Liver (tissue), 9 donors: ENCODE results near the gene EXTL1. TPM values are rescaled to one million over a fixed set of nuclear protein-coding genes. Genes with fewer than 3 reads are reported as not detected.

ENCODE experiments used
- DNase-seq: peaks from one replicate; pipeline ENCODE4 v3.0.0-alpha.2; 2017; ENCODE audit warnings: low spot score
- H3K27ac ChIP-seq, 2 donors: one replicate each; pipeline ENCODE4 v1.7.0; 2013; ENCODE audit warnings: inconsistent platforms in 2 of 2, low read length in 2 of 2, control low read depth in 1 of 2, low read depth in 1 of 2, mild to moderate bottlenecking in 1 of 2
- H3K27me3 ChIP-seq, 4 donors: one replicate each; pipeline versions ENCODE4 v1.6.1 to v1.7.0; 2013; ENCODE audit warnings: low read length in 3 of 4, inconsistent platforms in 1 of 4, mild to moderate bottlenecking in 1 of 4, moderate library complexity in 1 of 4; ENCODE audit not compliant: control insufficient read depth in 4 of 4, insufficient read depth in 4 of 4
- H3K36me3 ChIP-seq, 4 donors: one replicate each; pipeline versions ENCODE4 v1.6.1 to v1.7.0; 2013; ENCODE audit warnings: low read length in 3 of 4, mild to moderate bottlenecking in 3 of 4, low read depth in 1 of 4, moderate library complexity in 1 of 4; ENCODE audit not compliant: control insufficient read depth in 4 of 4, insufficient read depth in 3 of 4
- H3K4me1 ChIP-seq, 4 donors: one replicate each; pipeline versions ENCODE4 v1.6.1 to v1.7.0; 2013; ENCODE audit warnings: low read length in 3 of 4, mild to moderate bottlenecking in 3 of 4, moderate library complexity in 1 of 4; ENCODE audit not compliant: control insufficient read depth in 4 of 4, insufficient read depth in 4 of 4
- H3K4me3 ChIP-seq, 3 donors: one replicate each; pipeline versions ENCODE4 v1.6.1 to v1.7.0; 2013; ENCODE audit warnings: low read length in 3 of 3, control low read depth in 1 of 3, low read depth in 1 of 3, mild to moderate bottlenecking in 1 of 3
- H3K9ac ChIP-seq, 2 donors: one replicate each; pipeline ENCODE4 v1.7.0; 2013; ENCODE audit warnings: low read length in 2 of 2, mild to moderate bottlenecking in 2 of 2, moderate library complexity in 2 of 2, control low read depth in 1 of 2, low read depth in 1 of 2
- H3K9me3 ChIP-seq, 4 donors: one replicate each; pipeline versions ENCODE4 v1.6.1 to v1.7.0; 2013; ENCODE audit warnings: low read length in 3 of 4; ENCODE audit not compliant: control insufficient read depth in 4 of 4
- EGR1 ChIP-seq, 2 donors: IDR thresholded peaks; 2 replicates each; pipeline ENCODE4 v1.6.1; 2016 to 2018; ENCODE audit warnings: antibody characterized with exemption in 2 of 2, low read depth in 2 of 2
- FOXA1 ChIP-seq: IDR thresholded peaks from 2 replicates; pipeline ENCODE4 v1.6.1; 2016; ENCODE audit warnings: antibody characterized with exemption
- FOXA2 ChIP-seq: IDR thresholded peaks from 2 replicates; pipeline ENCODE4 v1.6.1; 2016; ENCODE audit warnings: antibody characterized with exemption
- GABPA ChIP-seq, 2 donors: IDR thresholded peaks in 1 of 2; conservative IDR thresholded peaks in 1 of 2; 2 replicates each; pipeline ENCODE4 v1.6.1; 2016; ENCODE audit warnings: antibody characterized with exemption in 2 of 2, mild to moderate bottlenecking in 1 of 2, moderate library complexity in 1 of 2
- HNF4A ChIP-seq, 2 donors: conservative IDR thresholded peaks; 2 replicates each; pipeline ENCODE4 v1.6.1; 2016; ENCODE audit warnings: antibody characterized with exemption in 2 of 2, mild to moderate bottlenecking in 2 of 2
- HNF4G ChIP-seq: IDR thresholded peaks from 2 replicates; pipeline ENCODE4 v1.6.1; 2016; ENCODE audit warnings: antibody characterized with exemption
- JUND ChIP-seq, 2 donors: IDR thresholded peaks; 2 replicates each; pipeline ENCODE4 v1.6.1; 2016; ENCODE audit warnings: antibody characterized with exemption in 2 of 2
- NR2F2 ChIP-seq: IDR thresholded peaks from 2 replicates; pipeline ENCODE4 v1.6.1; 2016; ENCODE audit warnings: antibody characterized with exemption
- RAD21 ChIP-seq, 2 donors: IDR thresholded peaks; 2 replicates each; pipeline ENCODE4 v1.6.1; 2016; ENCODE audit warnings: antibody characterized with exemption in 2 of 2, mild to moderate bottlenecking in 2 of 2
- RXRA ChIP-seq, 2 donors: IDR thresholded peaks; 2 replicates each; pipeline ENCODE4 v1.6.1; 2017 to 2018; ENCODE audit warnings: antibody characterized with exemption in 2 of 2, mild to moderate bottlenecking in 1 of 2
- SP1 ChIP-seq: IDR thresholded peaks from 2 replicates; pipeline ENCODE4 v1.6.1; 2018; ENCODE audit warnings: antibody characterized with exemption, mild to moderate bottlenecking
- TAF1 ChIP-seq: conservative IDR thresholded peaks from 2 replicates; pipeline ENCODE4 v1.6.1; 2016; ENCODE audit warnings: antibody characterized with exemption, mild to moderate bottlenecking
- YY1 ChIP-seq: IDR thresholded peaks from 2 replicates; pipeline ENCODE4 v1.6.1; 2016; ENCODE audit warnings: antibody characterized with exemption, mild to moderate bottlenecking
- WGBS: extraction: QIAGEN DNeasy Blood & Tissue Kit; methylation state at CpG from one replicate; pipeline ENCODE4 v1.1.7; 2013; 5-methylcytosine and 5-hydroxymethylcytosine counted together
- polyA plus RNA-seq, 2 donors: library from polyadenylated mRNA; stranded (reverse) in 1 of 2; unstranded in 1 of 2; fragments of 200-250 nt in 1 of 2; fragments of >200 nt in 1 of 2; fragmentation: Nextera tagmentation in 1 of 2; extraction: Ambion mirVana in 1 of 2; gene quantifications; one replicate each; pipeline versions ENCODE4 v1.2.1 to v1.2.3, GENCODE V29; 2013 to 2015
- total RNA-seq, 2 donors: library from RNA; depleted of rRNA; stranded (reverse); fragments of >200 nt; gene quantifications; one replicate each; pipeline ENCODE4 v1.2.3, GENCODE V29; 2014
- TF ChIP-seq, protein P1 (sequence below): IDR thresholded peaks from 2 replicates; pipeline ENCODE4 v1.6.1; 2016; ENCODE audit warnings: antibody characterized with exemption, mild to moderate bottlenecking
- TF ChIP-seq, protein P2 (sequence below): IDR thresholded peaks from 2 replicates; pipeline ENCODE4 v1.6.1; 2016; ENCODE audit warnings: antibody characterized with exemption
- TF ChIP-seq, protein P3 (sequence below): fragments of 150-350 bp; IDR thresholded peaks from 2 replicates; pipeline ENCODE4 v1.5.1; 2017; ENCODE audit warnings: improper control_type of control experiment, low read depth, low read length; ENCODE audit not compliant: missing input control
- TF ChIP-seq, protein P4 (sequence below): IDR thresholded peaks from 2 replicates; pipeline ENCODE4 v1.6.1; 2016; ENCODE audit warnings: antibody characterized with exemption
- TF ChIP-seq, protein P5 (sequence below): IDR thresholded peaks from 2 replicates; pipeline ENCODE4 v1.6.1; 2016; ENCODE audit warnings: antibody characterized with exemption
- donor health status: healthy.
- donor health status: healthy.
- donor health status: healthy.
- donor health status: healthy.
- donor health status: healthy.

EXTL1 gene
- total and polyA plus RNA-seq, 4 donors: under 0.01 TPM; not detected in 3

DNA sequence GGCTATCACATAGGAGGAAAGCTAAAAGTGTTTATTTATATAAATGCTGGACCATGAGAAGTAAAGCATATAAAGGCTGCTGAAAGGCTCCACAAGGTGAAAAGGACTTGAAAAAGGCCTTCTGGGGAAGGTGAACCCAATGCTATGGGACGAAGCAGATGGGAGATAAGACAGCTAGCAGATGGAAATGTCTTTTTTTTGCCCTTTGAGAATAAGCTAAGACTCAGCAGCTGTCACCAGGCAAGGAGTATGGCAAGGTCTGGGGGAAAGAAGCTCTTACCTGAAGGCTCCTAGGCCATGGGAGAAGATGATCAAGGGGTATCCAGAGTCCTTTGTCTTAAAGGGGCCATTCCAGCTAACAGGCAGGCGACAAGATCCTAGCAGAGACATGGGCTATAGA, 33.6 kb upstream of the EXTL1 start:
- peaks cover 0 to 42% (median 16%) of the 10 kb centered on the region in 4 donors for H3K36me3 ChIP-seq
- H3K4me3 ChIP-seq: no peak overlapping the region
- H3K9me3 ChIP-seq: no peaks in the 10 kb centered on the region
- no peak overlapping the region for H3K27ac ChIP-seq
- DNase-seq: no peak
- H3K4me1 ChIP-seq: peaks cover 0 to 2% (median 0%) of the 10 kb centered on the region in 4 donors
- WGBS: 96% methylated on average over 2 of the region's 2 CpGs
- no peak overlapping the region for H3K9ac ChIP-seq
- TF ChIP-seq RAD21 (IDR thresholded peaks at IDR 0.05): no peak
- TF ChIP-seq, protein P1, sequence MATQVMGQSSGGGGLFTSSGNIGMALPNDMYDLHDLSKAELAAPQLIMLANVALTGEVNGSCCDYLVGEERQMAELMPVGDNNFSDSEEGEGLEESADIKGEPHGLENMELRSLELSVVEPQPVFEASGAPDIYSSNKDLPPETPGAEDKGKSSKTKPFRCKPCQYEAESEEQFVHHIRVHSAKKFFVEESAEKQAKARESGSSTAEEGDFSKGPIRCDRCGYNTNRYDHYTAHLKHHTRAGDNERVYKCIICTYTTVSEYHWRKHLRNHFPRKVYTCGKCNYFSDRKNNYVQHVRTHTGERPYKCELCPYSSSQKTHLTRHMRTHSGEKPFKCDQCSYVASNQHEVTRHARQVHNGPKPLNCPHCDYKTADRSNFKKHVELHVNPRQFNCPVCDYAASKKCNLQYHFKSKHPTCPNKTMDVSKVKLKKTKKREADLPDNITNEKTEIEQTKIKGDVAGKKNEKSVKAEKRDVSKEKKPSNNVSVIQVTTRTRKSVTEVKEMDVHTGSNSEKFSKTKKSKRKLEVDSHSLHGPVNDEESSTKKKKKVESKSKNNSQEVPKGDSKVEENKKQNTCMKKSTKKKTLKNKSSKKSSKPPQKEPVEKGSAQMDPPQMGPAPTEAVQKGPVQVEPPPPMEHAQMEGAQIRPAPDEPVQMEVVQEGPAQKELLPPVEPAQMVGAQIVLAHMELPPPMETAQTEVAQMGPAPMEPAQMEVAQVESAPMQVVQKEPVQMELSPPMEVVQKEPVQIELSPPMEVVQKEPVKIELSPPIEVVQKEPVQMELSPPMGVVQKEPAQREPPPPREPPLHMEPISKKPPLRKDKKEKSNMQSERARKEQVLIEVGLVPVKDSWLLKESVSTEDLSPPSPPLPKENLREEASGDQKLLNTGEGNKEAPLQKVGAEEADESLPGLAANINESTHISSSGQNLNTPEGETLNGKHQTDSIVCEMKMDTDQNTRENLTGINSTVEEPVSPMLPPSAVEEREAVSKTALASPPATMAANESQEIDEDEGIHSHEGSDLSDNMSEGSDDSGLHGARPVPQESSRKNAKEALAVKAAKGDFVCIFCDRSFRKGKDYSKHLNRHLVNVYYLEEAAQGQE: no peak
- TF ChIP-seq HNF4G: no peak
- TF ChIP-seq, protein P2, sequence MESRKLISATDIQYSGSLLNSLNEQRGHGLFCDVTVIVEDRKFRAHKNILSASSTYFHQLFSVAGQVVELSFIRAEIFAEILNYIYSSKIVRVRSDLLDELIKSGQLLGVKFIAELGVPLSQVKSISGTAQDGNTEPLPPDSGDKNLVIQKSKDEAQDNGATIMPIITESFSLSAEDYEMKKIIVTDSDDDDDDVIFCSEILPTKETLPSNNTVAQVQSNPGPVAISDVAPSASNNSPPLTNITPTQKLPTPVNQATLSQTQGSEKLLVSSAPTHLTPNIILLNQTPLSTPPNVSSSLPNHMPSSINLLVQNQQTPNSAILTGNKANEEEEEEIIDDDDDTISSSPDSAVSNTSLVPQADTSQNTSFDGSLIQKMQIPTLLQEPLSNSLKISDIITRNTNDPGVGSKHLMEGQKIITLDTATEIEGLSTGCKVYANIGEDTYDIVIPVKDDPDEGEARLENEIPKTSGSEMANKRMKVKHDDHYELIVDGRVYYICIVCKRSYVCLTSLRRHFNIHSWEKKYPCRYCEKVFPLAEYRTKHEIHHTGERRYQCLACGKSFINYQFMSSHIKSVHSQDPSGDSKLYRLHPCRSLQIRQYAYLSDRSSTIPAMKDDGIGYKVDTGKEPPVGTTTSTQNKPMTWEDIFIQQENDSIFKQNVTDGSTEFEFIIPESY: no peak
- no peak for TF ChIP-seq HNF4A (conservative IDR thresholded peaks at IDR 0.05)
- no peak for TF ChIP-seq TAF1
- TF ChIP-seq NR2F2: no peak
- no peak for TF ChIP-seq RXRA (IDR thresholded peaks at IDR 0.05)
- TF ChIP-seq, protein P3, sequence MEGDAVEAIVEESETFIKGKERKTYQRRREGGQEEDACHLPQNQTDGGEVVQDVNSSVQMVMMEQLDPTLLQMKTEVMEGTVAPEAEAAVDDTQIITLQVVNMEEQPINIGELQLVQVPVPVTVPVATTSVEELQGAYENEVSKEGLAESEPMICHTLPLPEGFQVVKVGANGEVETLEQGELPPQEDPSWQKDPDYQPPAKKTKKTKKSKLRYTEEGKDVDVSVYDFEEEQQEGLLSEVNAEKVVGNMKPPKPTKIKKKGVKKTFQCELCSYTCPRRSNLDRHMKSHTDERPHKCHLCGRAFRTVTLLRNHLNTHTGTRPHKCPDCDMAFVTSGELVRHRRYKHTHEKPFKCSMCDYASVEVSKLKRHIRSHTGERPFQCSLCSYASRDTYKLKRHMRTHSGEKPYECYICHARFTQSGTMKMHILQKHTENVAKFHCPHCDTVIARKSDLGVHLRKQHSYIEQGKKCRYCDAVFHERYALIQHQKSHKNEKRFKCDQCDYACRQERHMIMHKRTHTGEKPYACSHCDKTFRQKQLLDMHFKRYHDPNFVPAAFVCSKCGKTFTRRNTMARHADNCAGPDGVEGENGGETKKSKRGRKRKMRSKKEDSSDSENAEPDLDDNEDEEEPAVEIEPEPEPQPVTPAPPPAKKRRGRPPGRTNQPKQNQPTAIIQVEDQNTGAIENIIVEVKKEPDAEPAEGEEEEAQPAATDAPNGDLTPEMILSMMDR: no peak
- TF ChIP-seq SP1: no peak
- TF ChIP-seq, protein P4, sequence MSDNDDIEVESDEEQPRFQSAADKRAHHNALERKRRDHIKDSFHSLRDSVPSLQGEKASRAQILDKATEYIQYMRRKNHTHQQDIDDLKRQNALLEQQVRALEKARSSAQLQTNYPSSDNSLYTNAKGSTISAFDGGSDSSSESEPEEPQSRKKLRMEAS: no peak
- TF ChIP-seq GABPA (IDR thresholded peaks at IDR 0.05 in 1 of 2, conservative IDR thresholded peaks at IDR 0.05 in 1 of 2): no peak
- TF ChIP-seq, protein P5, sequence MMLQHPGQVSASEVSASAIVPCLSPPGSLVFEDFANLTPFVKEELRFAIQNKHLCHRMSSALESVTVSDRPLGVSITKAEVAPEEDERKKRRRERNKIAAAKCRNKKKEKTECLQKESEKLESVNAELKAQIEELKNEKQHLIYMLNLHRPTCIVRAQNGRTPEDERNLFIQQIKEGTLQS: no peak
- TF ChIP-seq YY1: no peak
- TF ChIP-seq FOXA1: no peak
- TF ChIP-seq JUND (IDR thresholded peaks at IDR 0.05): no peak
- no peak for TF ChIP-seq FOXA2
- TF ChIP-seq EGR1 (IDR thresholded peaks at IDR 0.05; ENCODE audit: low read depth in 2 of 2): no peak
- H3K27me3 ChIP-seq: no peaks in the 10 kb centered on the region
